MM.1S (cell line): ENCODE results near the gene RASAL1.
"Not testable (repeated sequence)": the region's sequence is repeated elsewhere in the genome, so short reads cannot be mapped to it uniquely, and the experiment has no call there.

Experiments used
- DNase-seq: peaks from one replicate; pipeline ENCODE4 v3.0.0-alpha.2; 2015
- H2AFZ ChIP-seq: fragments of 300-600 bp; sonication (generic); 2 replicates; pipeline ENCODE4 v1.6.0; 2016; ENCODE audit warnings: antibody characterized with exemption, low read length
- H3F3A ChIP-seq: fragments of 300-600 bp; sonication (generic); 2 replicates; pipeline ENCODE4 v1.6.1; 2016; ENCODE audit warnings: mild to moderate bottlenecking, antibody characterized with exemption, low read length, moderate library complexity, mixed read lengths; ENCODE audit not compliant: insufficient read depth
- H3K27ac ChIP-seq: fragments of 300-600 bp; sonication (generic); 2 replicates; pipeline ENCODE4 v1.5.1; 2016; ENCODE audit warnings: mild to moderate bottlenecking, low read length
- H3K27me3 ChIP-seq: fragments of 300-600 bp; sonication (generic); replicated peaks from 2 replicates; pipeline ENCODE4 v1.6.0; 2016; ENCODE audit warnings: low read length; ENCODE audit not compliant: insufficient read depth
- H3K36me3 ChIP-seq: fragments of 300-600 bp; sonication (generic); replicated peaks from 2 replicates; pipeline ENCODE4 v1.6.1; 2016; ENCODE audit warnings: mild to moderate bottlenecking, low read length, mixed read lengths; ENCODE audit not compliant: insufficient read depth
- H3K4me1 ChIP-seq: fragments of 300-600 bp; sonication (generic); 2 replicates; pipeline ENCODE4 v1.6.1; 2016; ENCODE audit warnings: low read length, mixed read lengths
- H3K4me2 ChIP-seq: fragments of 300-600 bp; sonication (generic); 2 replicates; pipeline ENCODE4 v1.6.0; 2016; ENCODE audit warnings: low read depth, low read length
- H3K4me3 ChIP-seq: fragments of 300-600 bp; sonication (generic); 2 replicates; pipeline ENCODE4 v1.5.1; 2016; ENCODE audit warnings: low read length, mixed read lengths
- H3K79me2 ChIP-seq: fragments of 300-600 bp; sonication (generic); 2 replicates; pipeline ENCODE4 v1.6.1; 2016; ENCODE audit warnings: mixed run types, low read length, mixed read lengths
- H3K9ac ChIP-seq: fragments of 300-600 bp; sonication (generic); 2 replicates; pipeline ENCODE4 v1.6.1; 2016; ENCODE audit warnings: low read length, mixed read lengths
- H3K9me2 ChIP-seq: fragments of 300-600 bp; sonication (generic); replicated peaks from 2 replicates; pipeline ENCODE4 v1.6.1; 2016; ENCODE audit warnings: mild to moderate bottlenecking, low read length, mixed read lengths; ENCODE audit not compliant: insufficient read depth
- H3K9me3 ChIP-seq: fragments of 300-600 bp; sonication (generic); replicated peaks from 2 replicates; pipeline ENCODE4 v1.6.1; 2016; ENCODE audit warnings: mild to moderate bottlenecking, low read length, mixed read lengths; ENCODE audit not compliant: insufficient read depth
- H4K20me1 ChIP-seq: fragments of 300-600 bp; sonication (generic); 2 replicates; pipeline ENCODE4 v1.6.1; 2016; ENCODE audit warnings: mild to moderate bottlenecking, low read length, moderate library complexity, mixed read lengths; ENCODE audit not compliant: insufficient read depth
- EZH2 ChIP-seq: fragments of 300-600 bp; sonication (generic); optimal IDR thresholded peaks from 2 replicates; pipeline ENCODE3; 2017; ENCODE audit warnings: low read depth, mild to moderate bottlenecking, antibody characterized with exemption, low read length, mixed read lengths
- EZH2phosphoT487 ChIP-seq: fragments of 300-600 bp; sonication (generic); IDR thresholded peaks from 2 replicates; pipeline ENCODE4 v1.6.1; 2018; ENCODE audit warnings: antibody characterized with exemption, low read length
- TF ChIP-seq, protein P1 (sequence below): fragments of 300-600 bp; sonication (generic); IDR thresholded peaks from 2 replicates; pipeline ENCODE4 v1.5.1; 2016; ENCODE audit warnings: antibody characterized with exemption, low read length, mixed read lengths

RASAL1 gene

GRCh38 chr12:113143959-113144358 is 8.4 kb upstream of the RASAL1 start:
- DNase-seq, result no peak
- H2AFZ ChIP-seq, result no peak overlapping the region
- H3K4me1 ChIP-seq, result no peaks in the 10 kb centered on the region
- no peaks in the 10 kb centered on the region for H3K9me3 ChIP-seq
- H3K27me3 ChIP-seq, result no peaks in the 10 kb centered on the region
- no peaks in the 10 kb centered on the region for H3K79me2 ChIP-seq
- no peaks in the 10 kb centered on the region for H3K9me2 ChIP-seq
- TF ChIP-seq EZH2phosphoT487 (no peak), EZH2 (no peak)
- TF ChIP-seq, protein P1, sequence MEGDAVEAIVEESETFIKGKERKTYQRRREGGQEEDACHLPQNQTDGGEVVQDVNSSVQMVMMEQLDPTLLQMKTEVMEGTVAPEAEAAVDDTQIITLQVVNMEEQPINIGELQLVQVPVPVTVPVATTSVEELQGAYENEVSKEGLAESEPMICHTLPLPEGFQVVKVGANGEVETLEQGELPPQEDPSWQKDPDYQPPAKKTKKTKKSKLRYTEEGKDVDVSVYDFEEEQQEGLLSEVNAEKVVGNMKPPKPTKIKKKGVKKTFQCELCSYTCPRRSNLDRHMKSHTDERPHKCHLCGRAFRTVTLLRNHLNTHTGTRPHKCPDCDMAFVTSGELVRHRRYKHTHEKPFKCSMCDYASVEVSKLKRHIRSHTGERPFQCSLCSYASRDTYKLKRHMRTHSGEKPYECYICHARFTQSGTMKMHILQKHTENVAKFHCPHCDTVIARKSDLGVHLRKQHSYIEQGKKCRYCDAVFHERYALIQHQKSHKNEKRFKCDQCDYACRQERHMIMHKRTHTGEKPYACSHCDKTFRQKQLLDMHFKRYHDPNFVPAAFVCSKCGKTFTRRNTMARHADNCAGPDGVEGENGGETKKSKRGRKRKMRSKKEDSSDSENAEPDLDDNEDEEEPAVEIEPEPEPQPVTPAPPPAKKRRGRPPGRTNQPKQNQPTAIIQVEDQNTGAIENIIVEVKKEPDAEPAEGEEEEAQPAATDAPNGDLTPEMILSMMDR, result no peak
- H3K4me2 ChIP-seq, result no peak overlapping the region
- no peak overlapping the region for H3K27ac ChIP-seq
- H3K36me3 ChIP-seq, result no peaks in the 10 kb centered on the region
- no peak overlapping the region for H3K9ac ChIP-seq
- H4K20me1 ChIP-seq, result no peaks in the 10 kb centered on the region
- no peaks in the 10 kb centered on the region for H3F3A ChIP-seq
- no peak overlapping the region for H3K4me3 ChIP-seq

- Histone ChIP-seq H3K79me2 (no peaks in the 10 kb centered on the region), H3K36me3 (no peaks in the 10 kb centered on the region), H3K4me1 (no peaks in the 10 kb centered on the region), H3K27ac (no peak overlapping the region), H2AFZ (no peak overlapping the region), H3K9ac (no peak overlapping the region), H3K9me3 (no peaks in the 10 kb centered on the region), H3K4me3 (no peak overlapping the region), H3F3A (no peaks in the 10 kb centered on the region), H3K9me2 (no peaks in the 10 kb centered on the region), H4K20me1 (no peaks in the 10 kb centered on the region), H3K27me3 (no peaks in the 10 kb centered on the region), H3K4me2 (no peak overlapping the region)
- DNase-seq, result no peak
- TF ChIP-seq, protein P1, result no peak
- no peak for TF ChIP-seq EZH2phosphoT487
- TF ChIP-seq EZH2, result no peak
Observed at GRCh38 chr12:113142886-113143332, 7.3 kb upstream of the RASAL1 start.

DNA sequence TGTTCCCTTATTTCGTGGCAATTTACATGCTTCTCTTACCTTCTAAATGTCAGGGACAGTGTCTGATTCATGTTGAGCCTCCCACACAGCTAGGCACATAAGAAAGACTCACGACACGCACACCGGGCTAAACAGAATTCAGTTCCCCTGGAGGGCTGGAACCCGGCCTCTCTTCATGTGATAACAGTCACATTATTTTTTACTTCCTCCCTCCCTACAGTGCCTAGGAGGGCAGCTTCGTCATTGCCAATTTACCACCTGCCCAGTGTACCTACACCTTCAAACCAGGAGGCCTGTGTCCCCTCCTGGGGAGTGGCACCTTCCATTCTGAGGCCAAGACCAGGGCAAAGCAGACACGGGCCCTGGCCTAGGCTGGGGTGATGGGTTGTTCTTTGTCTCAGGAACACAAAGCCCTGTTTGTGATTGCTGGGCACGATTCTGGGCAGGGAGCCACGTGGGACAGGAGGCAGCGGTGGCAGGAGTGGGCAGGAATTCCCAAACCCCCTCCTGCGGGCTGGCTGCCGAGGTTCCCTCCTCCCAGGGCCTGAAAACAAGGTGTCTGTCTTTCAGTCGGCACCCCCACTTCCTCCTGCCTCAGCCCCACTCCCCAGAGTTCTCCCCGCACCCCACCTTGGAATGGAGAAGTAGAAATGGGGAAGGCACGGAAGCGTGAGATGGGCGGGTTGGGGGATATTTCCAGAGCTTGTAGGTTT is 6.8 kb upstream of the RASAL1 start:
- H3K27me3 ChIP-seq, result no peaks in the 10 kb centered on the region
- no peaks in the 10 kb centered on the region for H3K9me2 ChIP-seq
- no peaks in the 10 kb centered on the region for H3K9me3 ChIP-seq
- H4K20me1 ChIP-seq, result no peaks in the 10 kb centered on the region
- H3F3A ChIP-seq, result no peaks in the 10 kb centered on the region
- no peaks in the 10 kb centered on the region for H3K79me2 ChIP-seq
- TF ChIP-seq EZH2phosphoT487 (no peak), EZH2 (no peak)
- TF ChIP-seq, protein P1, result no peak
- H3K27ac ChIP-seq, result no peak overlapping the region
- DNase-seq, result no peak
- no peaks in the 10 kb centered on the region for H3K36me3 ChIP-seq
- no peak overlapping the region for H2AFZ ChIP-seq
- H3K4me2 ChIP-seq, result no peak overlapping the region
- H3K9ac ChIP-seq, result no peak overlapping the region
- H3K4me3 ChIP-seq, result no peak overlapping the region
- no peaks in the 10 kb centered on the region for H3K4me1 ChIP-seq

GRCh38 chr12:113141716-113142115 is 6.2 kb upstream of the RASAL1 start:
- not testable (repeated sequence) for H3F3A ChIP-seq, H3K36me3 ChIP-seq

More at GRCh38 chr12:113141716-113142115, 6.2 kb upstream of the RASAL1 start:
- H3K27ac ChIP-seq, H3K4me2 ChIP-seq, H3K27me3 ChIP-seq, DNase-seq, H2AFZ ChIP-seq, H3K9me3 ChIP-seq, H3K4me1 ChIP-seq, H3K4me3 ChIP-seq, H4K20me1 ChIP-seq, H3K9ac ChIP-seq, H3K79me2 ChIP-seq, H3K9me2 ChIP-seq: not testable (repeated sequence)
